Hematopoietic multipotent progenitor cell treated with erythropoietin and hydrocortisone succinate and interleukin-3 and kit ligand, for 15 days (in vitro differentiated cells): ENCODE data around the gene MFNG.
"Not testable (repeated sequence)": the region's sequence is repeated elsewhere in the genome, so short reads cannot be mapped to it uniquely, and the experiment has no call there.

ENCODE experiments used
- DNase-seq: peaks from one replicate; pipeline ENCODE4 v3.0.0-alpha.2; 2015; ENCODE audit warnings: low spot score

MFNG gene

GRCh38 chr22:37486224-37486845 is at the start of gene MFNG:
Gene MFNG, minus strand, starts transcription at chr22:37486384. Its CDS starts 207 bp downstream, at chr22:37486177.
- DNase-seq: peak; percentile 76

- no peak for DNase-seq
Observed at GRCh38 chr22:37535159-37535558, 49.0 kb upstream of the MFNG start.

- DNase-seq: no peak
Observed at GRCh38 chr22:37534445-37534844, 48.3 kb upstream of the MFNG start.

GRCh38 chr22:37533995-37534394 is 47.8 kb upstream of the MFNG start:
- no peak for DNase-seq

GRCh38 chr22:37529652-37530345 is 43.6 kb upstream of the MFNG start:
- no peak for DNase-seq

- not testable (repeated sequence) for DNase-seq
Observed at GRCh38 chr22:37527952-37528351, 41.8 kb upstream of the MFNG start.

- not testable (repeated sequence) for DNase-seq
Observed at GRCh38 chr22:37527081-37527752, 41.0 kb upstream of the MFNG start.

GRCh38 chr22:37526376-37526775 is 40.2 kb upstream of the MFNG start:
- no peak for DNase-seq

GRCh38 chr22:37525746-37526350 is 39.7 kb upstream of the MFNG start:
- no peak for DNase-seq

GRCh38 chr22:37525073-37525745 is 39.0 kb upstream of the MFNG start:
- DNase-seq: no peak

- DNase-seq: no peak
Observed at GRCh38 chr22:37522482-37522881, 36.3 kb upstream of the MFNG start.

GRCh38 chr22:37521236-37521739 is 35.1 kb upstream of the MFNG start:
- DNase-seq: peak; percentile 9

- DNase-seq: no peak
Observed at GRCh38 chr22:37520776-37521191, 34.6 kb upstream of the MFNG start.

- DNase-seq: no peak
Observed at GRCh38 chr22:37519268-37520195, 33.3 kb upstream of the MFNG start, which contains the start of gene CARD10. Gene CARD10, minus strand, starts transcription at chr22:37519415. Its CDS starts 215 bp downstream, at chr22:37519200.

- DNase-seq: no peak
Observed at GRCh38 chr22:37518509-37519267, 32.5 kb upstream of the MFNG start.

- DNase-seq: no peak
Observed at GRCh38 chr22:37517826-37518450, 31.8 kb upstream of the MFNG start.

- no peak for DNase-seq
Observed at GRCh38 chr22:37516456-37516855, 30.3 kb upstream of the MFNG start.

GRCh38 chr22:37515901-37516300 is 29.7 kb upstream of the MFNG start:
- no peak for DNase-seq

- no peak for DNase-seq
Observed at GRCh38 chr22:37514526-37515051, 28.4 kb upstream of the MFNG start.
